Endothelial cell (in vitro differentiated cells): ENCODE data around the gene KIF21A. TPM values are rescaled to one million over a fixed set of nuclear protein-coding genes. Genes with fewer than 3 reads are reported as not detected.

Source experiments
- DNase-seq: peaks from one replicate; pipeline ENCODE4 v3.0.0; 2021; ENCODE audit warnings: low spot score
- H3K27ac Mint-ChIP-seq: one replicate; pipeline ENCODE4 v1.8.0; 2021; ENCODE audit warnings: mixed read lengths, inconsistent platforms; ENCODE audit not compliant: unreplicated experiment
- H3K27me3 Mint-ChIP-seq: one replicate; pipeline ENCODE4 v1.8.0; 2021; ENCODE audit warnings: mild to moderate bottlenecking, moderate library complexity, mixed read lengths, inconsistent platforms; ENCODE audit not compliant: unreplicated experiment
- H3K36me3 Mint-ChIP-seq: one replicate; pipeline ENCODE4 v1.8.0; 2021; ENCODE audit warnings: mild to moderate bottlenecking, low read depth, mixed read lengths, inconsistent platforms; ENCODE audit not compliant: unreplicated experiment
- H3K4me1 Mint-ChIP-seq: one replicate; pipeline ENCODE4 v1.8.0; 2021; ENCODE audit warnings: mild to moderate bottlenecking, mixed read lengths, inconsistent platforms; ENCODE audit not compliant: unreplicated experiment
- H3K4me3 Mint-ChIP-seq: one replicate; pipeline ENCODE4 v1.8.0; 2021; ENCODE audit warnings: mild to moderate bottlenecking, mixed read lengths, inconsistent platforms; ENCODE audit not compliant: unreplicated experiment
- H3K9me3 Mint-ChIP-seq: one replicate; pipeline ENCODE4 v1.8.0; 2021; ENCODE audit warnings: mixed read lengths, inconsistent platforms; ENCODE audit not compliant: unreplicated experiment
- CTCF ChIP-seq: fragments of 200-600 bp; sonication (generic); IDR thresholded peaks from one replicate; pipeline ENCODE4 v1.5.0; 2021; ENCODE audit warnings: antibody characterized with exemption; ENCODE audit not compliant: unreplicated experiment
- total RNA-seq: library from RNA; stranded (reverse); fragmentation: NEBNext Ultra II Directional; extraction: Animal tissue kit (Norgen Biotek cat#: 25700); gene quantifications from one replicate; pipeline ENCODE4 v1.2.1, GENCODE V29; 2021; ENCODE audit not compliant: unreplicated experiment

Gene KIF21A
- total RNA-seq, 1 donor from 2014 or later = 2.9 TPM

- TF ChIP-seq CTCF = no peak
- no peak overlapping the region for H3K4me3 Mint-ChIP-seq
- peaks cover 3% of the 10 kb centered on the region for H3K27me3 Mint-ChIP-seq
- DNase-seq = no peak
- H3K36me3 Mint-ChIP-seq = no peaks in the 10 kb centered on the region
- no peaks in the 10 kb centered on the region for H3K4me1 Mint-ChIP-seq
- no peaks in the 10 kb centered on the region for H3K9me3 Mint-ChIP-seq
- H3K27ac Mint-ChIP-seq = no peak overlapping the region
Observed at GRCh38 chr12:39402922-39403321, 40.0 kb downstream of the KIF21A start.

GRCh38 chr12:39401459-39401858 lies 41.5 kb downstream of the KIF21A start:
- DNase-seq = no peak
- H3K27ac Mint-ChIP-seq = no peak overlapping the region
- no peak for TF ChIP-seq CTCF
- H3K9me3 Mint-ChIP-seq = no peaks in the 10 kb centered on the region
- H3K4me3 Mint-ChIP-seq = no peak overlapping the region
- H3K27me3 Mint-ChIP-seq = peaks cover 3% of the 10 kb centered on the region
- no peaks in the 10 kb centered on the region for H3K4me1 Mint-ChIP-seq
- H3K36me3 Mint-ChIP-seq = no peaks in the 10 kb centered on the region

GRCh38 chr12:39395866-39396265 lies 47.1 kb downstream of the KIF21A start:
- Mint-ChIP-seq H3K27ac (no peak overlapping the region), H3K4me3 (no peak overlapping the region), H3K36me3 (no peaks in the 10 kb centered on the region), H3K27me3 (peaks cover 4% of the 10 kb centered on the region), H3K9me3 (no peaks in the 10 kb centered on the region), H3K4me1 (no peaks in the 10 kb centered on the region)
- no peak for DNase-seq
- no peak for TF ChIP-seq CTCF

GRCh38 chr12:39393890-39394289 lies 49.0 kb downstream of the KIF21A start:
- Mint-ChIP-seq H3K36me3 (no peaks in the 10 kb centered on the region), H3K4me1 (no peaks in the 10 kb centered on the region)

GRCh38 chr12:39393179-39393578 lies 49.7 kb downstream of the KIF21A start:
- peaks cover 3% of the 10 kb centered on the region for H3K27me3 Mint-ChIP-seq
- no peaks in the 10 kb centered on the region for H3K9me3 Mint-ChIP-seq
- H3K36me3 Mint-ChIP-seq = no peaks in the 10 kb centered on the region
- no peaks in the 10 kb centered on the region for H3K4me1 Mint-ChIP-seq
- DNase-seq = no peak
- H3K4me3 Mint-ChIP-seq = no peak overlapping the region
- no peak for TF ChIP-seq CTCF
- no peak overlapping the region for H3K27ac Mint-ChIP-seq

More at GRCh38 chr12:39393890-39394289, 49.0 kb downstream of the KIF21A start:
- TF ChIP-seq CTCF = no peak
- no peak for DNase-seq
- H3K27ac Mint-ChIP-seq = no peak overlapping the region
- H3K4me3 Mint-ChIP-seq = no peak overlapping the region
- H3K27me3 Mint-ChIP-seq = peaks cover 3% of the 10 kb centered on the region
- H3K9me3 Mint-ChIP-seq = no peaks in the 10 kb centered on the region
